ENCODE measurements around the gene GCSAM.

The GCSAM gene

GRCh38 chr3:112132975-112133448, at the start of gene GCSAM:
Gene GCSAM, minus strand, starts transcription at chr3:112133248. Its CDS starts 128 bp downstream, at chr3:112133120.
- DNase-seq: peak; percentile 98

GRCh38 chr3:112175646-112176045, 42.6 kb upstream of the GCSAM start:
- no peak for DNase-seq

GRCh38 chr3:112175037-112175436, 42.0 kb upstream of the GCSAM start:
- DNase-seq: no peak

- DNase-seq: no peak
These were observed 38.1 kb upstream of the GCSAM start for GRCh38 chr3:112171144-112171543.

GRCh38 chr3:112170046-112170445, 37.0 kb upstream of the GCSAM start:
- no peak for DNase-seq

- no peak for DNase-seq
These were observed 34.7 kb upstream of the GCSAM start for GRCh38 chr3:112167758-112168157.

- DNase-seq: no peak
These were observed 16.1 kb upstream of the GCSAM start for GRCh38 chr3:112149136-112149535.

- DNase-seq: no peak
These were observed 10.6 kb upstream of the GCSAM start for GRCh38 chr3:112143689-112144088.

GRCh38 chr3:112143251-112143650, 10.2 kb upstream of the GCSAM start:
- no peak for DNase-seq

- no peak for DNase-seq
These were observed 8.2 kb upstream of the GCSAM start for GRCh38 chr3:112141293-112141692.

GRCh38 chr3:112140584-112140983, 7.5 kb upstream of the GCSAM start:
- no peak for DNase-seq

GRCh38 chr3:112138219-112138969, 5.3 kb upstream of the GCSAM start:
- DNase-seq: no peak

GRCh38 chr3:112137781-112138180, 4.7 kb upstream of the GCSAM start:
- DNase-seq: no peak

- peak; percentile 78 for DNase-seq
These were observed 4.1 kb upstream of the GCSAM start for GRCh38 chr3:112136959-112137693.

- DNase-seq: no peak
These were observed 3.0 kb upstream of the GCSAM start for GRCh38 chr3:112136046-112136445.

- DNase-seq: peak; percentile 32
These were observed 1.5 kb upstream of the GCSAM start for GRCh38 chr3:112134335-112135124.

- peak; percentile 54 for DNase-seq
These were observed 732 bp upstream of the GCSAM start for GRCh38 chr3:112133626-112134334.

- no peak for DNase-seq
These were observed 494 bp downstream of the GCSAM start for GRCh38 chr3:112132554-112132953.

- DNase-seq: no peak
These were observed 960 bp downstream of the GCSAM start for GRCh38 chr3:112132088-112132487.

- no peak for DNase-seq
These were observed 1.9 kb downstream of the GCSAM start for GRCh38 chr3:112131111-112131510.

GRCh38 chr3:112130638-112130993, 2.4 kb downstream of the GCSAM start:
- DNase-seq: no peak

- DNase-seq: no peak
These were observed 3.0 kb downstream of the GCSAM start for GRCh38 chr3:112129925-112130637.

Data from NCI-H2171 treated with DMSO at 0.1 percent for 48 hours (cell line).